K562 (cell line): Measurements from ENCODE around the gene LIMS2. TPM values are rescaled to one million over a fixed set of nuclear protein-coding genes. Genes with fewer than 3 reads are reported as not detected.
A peak's percentile ranks its signal among the peaks of the same experiment; 100 is the strongest.

Experiments
- ATAC-seq: fragments of 200-7000 bp; cut with Tn5 transposase; 3 replicates; pipeline ENCODE4 v1.9.1; 2020; ENCODE audit warnings: moderate library complexity
- BruUV-seq: library from RNA; stranded (reverse); fragments of 400-500 nt; replicated peaks from 2 replicates; lab custom pipeline; 2021; lab: Mats Ljungman, UMichigan
- CTCF ChIA-PET: fragments of 300-600 bp; formaldehyde crosslinking; extraction: SDS; loops from one replicate; lab custom pipeline; 2021; ENCODE audit warnings: low intra/inter-chr PET ratio; lab: Yijun Ruan, JAX
- POLR2A ChIA-PET: fragments of 300-600, 350-650 bp; sonication (Branson Sonifier 250); formaldehyde crosslinking; extraction: SDS; loops from one replicate; lab custom pipeline; 2021; ENCODE audit warnings: antibody characterized with exemption, inconsistent platforms; lab: Yijun Ruan, JAX
- DNase-seq, 4 experiments: peaks; one replicate each; pipeline versions ENCODE4 v3.0.0 to v3.0.0-alpha.2; 2011 to 2018; ENCODE audit warnings: low spot score in 3 of 4, mixed read lengths in 3 of 4; ENCODE audit errors: extremely low read depth in 1 of 4
- FAIRE-seq: peaks from 2 replicates; lab custom pipeline; 2011; peaks lifted over from hg19 to GRCh38; lab: Jason Lieb, UNC
- H2AFZ ChIP-seq: 2 replicates; pipeline ENCODE4 v1.6.0; 2011; ENCODE audit warnings: low read depth, low read length, control low read depth, inconsistent platforms
- H3K27ac ChIP-seq: fragments of 200-600 bp; 3 replicates; pipeline ENCODE4 v1.8.0; 2011; ENCODE audit warnings: low read depth, mild to moderate bottlenecking, control low read depth, inconsistent platforms, low read length, moderate library complexity, mixed read lengths; ENCODE audit errors: extremely low read depth
- H3K27me3 ChIP-seq, 2 experiments: fragments of 300-600 bp in 1 of 2; 2 replicates in 1 of 2; 3 replicates in 1 of 2; pipeline versions ENCODE4 v1.6.0 to v1.8.0; 2011; ENCODE audit warnings: inconsistent platforms in 2 of 2, low read length in 2 of 2, mild to moderate bottlenecking in 1 of 2, mixed read lengths in 1 of 2, moderate library complexity in 1 of 2; ENCODE audit not compliant: control insufficient read depth in 2 of 2, insufficient read depth in 2 of 2
- H3K36me3 ChIP-seq: fragments of 300-600 bp; 3 replicates; pipeline ENCODE4 v1.8.0; 2011; ENCODE audit warnings: mild to moderate bottlenecking, low read length, inconsistent platforms; ENCODE audit not compliant: control insufficient read depth, insufficient read depth
- H3K4me1 ChIP-seq, 2 experiments: fragments of 200-600 bp in 1 of 2; replicated peaks in 1 of 2; 2 replicates in 1 of 2; 3 replicates in 1 of 2; pipeline versions ENCODE4 v1.5.1 to v1.8.0; 2011; ENCODE audit warnings: inconsistent platforms in 2 of 2, low read length in 2 of 2, mild to moderate bottlenecking in 1 of 2, mixed read lengths in 1 of 2, moderate library complexity in 1 of 2; ENCODE audit not compliant: control insufficient read depth in 2 of 2, insufficient read depth in 2 of 2
- H3K4me2 ChIP-seq: 2 replicates; pipeline ENCODE4 v1.6.1; 2011; ENCODE audit warnings: low read length, control low read depth, inconsistent platforms, mixed read lengths; ENCODE audit not compliant: insufficient read depth
- H3K4me3 ChIP-seq: fragments of 200-600 bp; sonication (generic), shearing (Covaris generic); 2 replicates; pipeline ENCODE4 v1.5.1; 2016; ENCODE audit warnings: control low read depth, inconsistent platforms
- H3K79me2 ChIP-seq: fragments of 200-600 bp; 3 replicates; pipeline ENCODE4 v1.8.0; 2011; ENCODE audit warnings: low read length, inconsistent platforms; ENCODE audit not compliant: control insufficient read depth, insufficient read depth
- H3K9ac ChIP-seq, 2 experiments: 2 replicates each; pipeline versions ENCODE4 v1.6.0 to v1.6.1; 2011; ENCODE audit warnings: low read depth in 2 of 2, low read length in 2 of 2, control low read depth in 1 of 2, inconsistent platforms in 1 of 2, mild to moderate bottlenecking in 1 of 2, mixed read lengths in 1 of 2; ENCODE audit not compliant: insufficient read depth in 1 of 2
- H3K9me1 ChIP-seq: one replicate; pipeline ENCODE4 v1.6.0; 2011; ENCODE audit warnings: inconsistent platforms, mild to moderate bottlenecking, low read length, moderate library complexity; ENCODE audit not compliant: control insufficient read depth, insufficient read depth
- H3K9me3 ChIP-seq: replicated peaks from 2 replicates; pipeline ENCODE4 v1.5.1; 2011; ENCODE audit warnings: low read depth, low read length, inconsistent platforms; ENCODE audit not compliant: control insufficient read depth, insufficient read depth
- H4K20me1 ChIP-seq: replicated peaks from 2 replicates; pipeline ENCODE4 v1.6.1; 2011; ENCODE audit warnings: low read length, inconsistent platforms, mixed read lengths; ENCODE audit not compliant: control insufficient read depth, insufficient read depth
- ATF7 ChIP-seq: fragments of 450-650 bp; IDR thresholded peaks from 2 replicates; pipeline ENCODE4 v1.7.1; 2014; ENCODE audit warnings: mild to moderate bottlenecking, moderate library complexity
- CHD1 ChIP-seq: fragments of 200-600 bp; sonication (generic); IDR thresholded peaks from one replicate; pipeline ENCODE4 v1.6.1; 2012; ENCODE audit warnings: mild to moderate bottlenecking, moderate library complexity, low read length, inconsistent platforms
- MGA ChIP-seq: fragments of 450-650 bp; IDR thresholded peaks from 2 replicates; pipeline ENCODE4 v1.6.1; 2016; ENCODE audit warnings: mild to moderate bottlenecking, moderate library complexity
- PYGO2 ChIP-seq: fragments of 450-650 bp; IDR thresholded peaks from 2 replicates; pipeline ENCODE4 v1.6.1; 2016; ENCODE audit warnings: mild to moderate bottlenecking, missing genetic modification characterization, moderate library complexity, missing compliant biosample characterization
- STAT5A ChIP-seq: IDR thresholded peaks from 2 replicates; pipeline ENCODE4 v1.6.1; 2012; ENCODE audit warnings: low read length, inconsistent platforms, borderline replicate concordance
- ZNF24 ChIP-seq: fragments of 450-650 bp; IDR thresholded peaks from 2 replicates; pipeline ENCODE4 v1.6.1; 2016
- ZNF583 ChIP-seq: fragments of 250-450 bp; sonication (Bioruptor Pico); IDR thresholded peaks from 2 replicates; pipeline ENCODE4 v1.4.0; 2020
- WGBS: fragments of 100-300 bp; shearing (Covaris generic); methylation state at CpG from one replicate; pipeline ENCODE4 v1.1.6; 2016; ENCODE audit warnings: low coverage, mixed read lengths; ENCODE audit not compliant: insufficient coverage; ENCODE audit errors: missing lambda C conversion rate; 5-methylcytosine and 5-hydroxymethylcytosine counted together
- in situ Hi-C: fragments of 300-500 bp; cut with MboI; formaldehyde crosslinking; loops from 4 replicates; pipeline ENCODE4 v1.15.0; 2018; ENCODE audit warnings: inconsistent platforms, mixed read lengths
- intact Hi-C: fragments of 100-400 bp; cut with micrococcal nuclease; formaldehyde crosslinking; loops from 2 replicates; pipeline ENCODE4 v1.14.2; 2022
- polyA plus RNA-seq, 8 experiments: library from polyadenylated mRNA; depleted of rRNA in 4 of 8; stranded (reverse) in 5 of 8; unstranded in 3 of 8; fragments of >200 nt; fragmentation: Nextera tagmentation in 2 of 8; fragmentation: Illumina TruSeq in 1 of 8; extraction: Ambion mirVana in 2 of 8; extraction: Trizol in 1 of 8; gene quantifications; 2 replicates each; pipeline versions ENCODE4 v1.2.1 to v1.2.3, GENCODE V29; 2011 to 2014; ENCODE audit warnings: inconsistent platforms in 1 of 8, missing spikeins in 1 of 8
- total RNA-seq, 7 experiments: library from RNA; depleted of rRNA in 6 of 7; stranded (reverse); fragments of >200 nt in 6 of 7; fragmentation: Illumina TruSeq in 2 of 7; extraction: Trizol in 2 of 7; gene quantifications; 2 replicates each; pipeline versions ENCODE4 v1.2.1 to v1.2.3, GENCODE V29; 2011 to 2021; ENCODE audit warnings: low replicate concordance in 1 of 7

LIMS2 gene
- total and polyA plus RNA-seq, 9 of the 15 experiments (the other 6 are each of a cell fraction or from before 2014, with no cell fraction given): 0.04 to 0.22 TPM; not detected in 7

DNA sequence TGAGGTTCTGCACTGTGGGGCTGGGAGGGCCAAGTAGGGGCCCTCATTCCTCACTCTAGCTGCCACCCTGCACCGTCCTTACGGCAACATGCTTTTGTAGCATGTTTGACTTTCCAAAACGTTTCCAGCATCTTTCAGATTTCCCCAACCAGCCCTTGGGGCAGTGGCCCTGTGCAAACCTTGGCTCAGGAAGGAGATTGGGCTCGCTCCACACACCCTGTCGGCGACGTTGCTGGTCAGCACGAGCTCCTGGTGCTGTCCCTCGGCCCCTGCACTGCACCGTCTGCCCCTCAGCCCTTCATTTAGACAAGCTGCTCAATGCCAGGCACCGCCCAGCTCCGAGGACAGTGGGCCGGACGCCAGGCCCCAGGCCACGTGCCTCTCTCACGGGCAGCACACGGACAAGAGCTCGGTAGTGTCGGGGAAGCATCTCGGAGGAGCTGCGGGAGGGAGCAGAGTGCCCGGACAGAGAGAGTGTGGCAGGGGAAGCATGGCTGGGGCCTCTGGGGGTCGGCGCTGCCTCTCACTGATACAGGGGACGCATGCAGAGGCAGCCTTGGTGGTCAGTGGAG, 22.5 kb downstream of the LIMS2 start:
- peaks cover 13% of the 10 kb centered on the region; the same call in 1 of the 2 replicates for H4K20me1 ChIP-seq
- H2AFZ ChIP-seq: no peak overlapping the region
- no peaks in the 10 kb centered on the region for H3K9me1 ChIP-seq
- intact Hi-C loops (no loop called here), in situ Hi-C loops (no loop called here)
- no peaks in the 10 kb centered on the region for H3K79me2 ChIP-seq
- CTCF ChIA-PET: no interaction called here
- H3K36me3 ChIP-seq: no peaks in the 10 kb centered on the region
- BruUV-seq: no TSS peak
- POLR2A ChIA-PET: interaction anchor here (0.6 to 1.2 kb wide), 2 partner anchors 127 to 328 kb away, joined by 3 to 4 read pairs; partner anchors contain the start of gene IWS1
- TF ChIP-seq MGA (peak; percentile 27; the same call in 1 of the 2 replicates), PYGO2 (tag) (no peak), CHD1 (no peak), ZNF583 (CRISPR knock-in tag) (no peak), STAT5A (no peak), ZNF24 (no peak), ATF7 (no peak)
- no peaks in the 10 kb centered on the region for H3K9me3 ChIP-seq
- H3K4me2 ChIP-seq: no peak overlapping the region
- WGBS: 6% methylated on average over 25 of the region's 25 CpGs
- H3K9ac ChIP-seq: no peak overlapping the region; a peak in 1 of 4 replicates
- peaks cover 56 to 83% of the 10 kb centered on the region in 2 experiments for H3K27me3 ChIP-seq
- H3K4me1 ChIP-seq: peaks cover 0 to 30% of the 10 kb centered on the region in 2 experiments; a peak in 1 of 5 replicates
- DNase-seq (no peak), ATAC-seq (no peak), FAIRE-seq (no peak)
- no peak overlapping the region for H3K4me3 ChIP-seq
- H3K27ac ChIP-seq: no peak overlapping the region
